ENCODE results near the gene RBM33. TPM values are rescaled to one million over a fixed set of nuclear protein-coding genes. Genes with fewer than 3 reads are reported as not detected.
A peak's percentile ranks its signal among the peaks of the same experiment; 100 is the strongest.

The RBM33 gene
- total and polyA plus RNA-seq, 9 of the 15 experiments (the other 6 are each of a cell fraction or from before 2014, with no cell fraction given), result 4.4 to 80.7 (median 27.3) TPM

GRCh38 chr7:155660059-155660757 lies 15.7 kb downstream of the RBM33 start (continued):
- TF ChIP-seq GTF3C2 (IDR thresholded peaks at IDR 0.05; ENCODE audit: borderline replicate concordance, extremely low read depth, insufficient read length) (peak; percentile 18), BRF1 (IDR thresholded peaks at IDR 0.05; ENCODE audit: borderline replicate concordance, extremely low read depth, insufficient read length) (no peak), ZNF511 (CRISPR knock-in tag; IDR thresholded peaks at IDR 0.05) (no peak), JUND (IDR thresholded peaks at IDR 0.05; ENCODE audit: borderline replicate concordance, low read depth, low read length) (peak; percentile 94), JUND (tag; IDR thresholded peaks at IDR 0.05; ENCODE audit: borderline replicate concordance, low read depth, low read length) (peak; percentile 97), RBM34 (IDR thresholded peaks at IDR 0.05; ENCODE audit: borderline replicate concordance, insufficient read depth, low read length) (no peak), ZNF347 (CRISPR knock-in tag; IDR thresholded peaks at IDR 0.05; ENCODE audit: low read depth) (no peak), TAL1 (IDR thresholded peaks at IDR 0.05) (no peak), ZNF274 (IDR thresholded peaks at IDR 0.05; ENCODE audit: borderline replicate concordance, low read depth, low read length) (no peak), TOE1 (IDR thresholded peaks at IDR 0.05; ENCODE audit: borderline replicate concordance) (no peak), TOE1 (CRISPR knock-in tag; IDR thresholded peaks at IDR 0.05; ENCODE audit: borderline replicate concordance, low read depth) (no peak), YBX1 (IDR thresholded peaks at IDR 0.05) (no peak), SIRT6 (IDR thresholded peaks at IDR 0.05; ENCODE audit: low read depth, low read length) (no peak), NR2C2 (CRISPR knock-in tag; IDR thresholded peaks at IDR 0.05) (no peak), NR2C2 (tag; IDR thresholded peaks at IDR 0.05) (no peak), REST (IDR thresholded peaks at IDR 0.05; ENCODE audit: borderline replicate concordance) (peak; percentile 26), REST (CRISPR knock-in tag; IDR thresholded peaks at IDR 0.05; ENCODE audit: low read depth) (no peak)

All from K562 (cell line).